Thoracic aorta (tissue), 2 donors: ENCODE measurements around the gene ATF7IP2. TPM values are rescaled to one million over a fixed set of nuclear protein-coding genes. Genes with fewer than 3 reads are reported as not detected.

Source experiments
- ATAC-seq: fragments of 150-250 bp; one replicate; pipeline ENCODE4 v1.8.0; 2017; ENCODE audit warnings: low read depth; ENCODE audit not compliant: insufficient number of reproducible peaks, low FRiP score
- DNase-seq: peaks from one replicate; pipeline ENCODE4 v3.0.0-alpha.2; 2020; ENCODE audit warnings: low spot score
- H3K27ac ChIP-seq, 2 donors: fragments of 200-600 bp; sonication (generic); 1 replicate in 1 of 2; 2 replicates in 1 of 2; pipeline ENCODE4 v1.5.1; 2016; ENCODE audit warnings: mild to moderate bottlenecking in 2 of 2, moderate library complexity in 2 of 2
- H3K27me3 ChIP-seq: fragments of 200-600 bp; sonication (generic); replicated peaks from 2 replicates; pipeline ENCODE4 v1.6.0; 2016; ENCODE audit warnings: mild to moderate bottlenecking; ENCODE audit not compliant: insufficient read depth
- H3K36me3 ChIP-seq: fragments of 200-600 bp; sonication (generic); one replicate; pipeline ENCODE4 v1.5.1; 2016
- H3K4me1 ChIP-seq, 2 donors: fragments of 200-600 bp; sonication (generic); 1 replicate in 1 of 2; 2 replicates in 1 of 2; pipeline versions ENCODE4 v1.5.1 to v1.6.0; 2016; ENCODE audit warnings: low read depth in 2 of 2, mild to moderate bottlenecking in 1 of 2; ENCODE audit not compliant: control insufficient read depth in 1 of 2
- H3K4me3 ChIP-seq: fragments of 200-600 bp; sonication (generic); 2 replicates; pipeline ENCODE4 v1.5.1; 2016; ENCODE audit warnings: mild to moderate bottlenecking
- H3K9me3 ChIP-seq: fragments of 200-600 bp; sonication (generic); 2 replicates; pipeline ENCODE4 v1.5.1; 2016
- CTCF ChIP-seq: fragments of 200-600 bp; sonication (generic); IDR thresholded peaks from one replicate; pipeline ENCODE4 v1.5.1; 2019; ENCODE audit warnings: antibody characterized with exemption
- total RNA-seq, 2 donors: library from RNA; depleted of rRNA; stranded (reverse); fragments of >200 nt; gene quantifications; one replicate each; pipeline versions ENCODE4 v1.1.0 to v1.2.3, GENCODE V29; 2016

The ATF7IP2 gene
- total RNA-seq, 2 donors from 2014 or later, result 7.2 to 15.8 TPM

- H3K36me3 ChIP-seq, result peaks cover 47% of the 10 kb centered on the region
- no peak for ATAC-seq
- TF ChIP-seq CTCF, result no peak
Observed at GRCh38 chr16:10531582-10531981, 145.7 kb downstream of the ATF7IP2 start.

More at GRCh38 chr16:10531582-10531981, 145.7 kb downstream of the ATF7IP2 start:
- no peaks in the 10 kb centered on the region for H3K4me1 ChIP-seq
- no peak for DNase-seq
- no peaks in the 10 kb centered on the region for H3K9me3 ChIP-seq
- no peaks in the 10 kb centered on the region for H3K27me3 ChIP-seq
- no peak overlapping the region for H3K27ac ChIP-seq
- H3K4me3 ChIP-seq, result no peak overlapping the region

Other genes starting within 250 kb of the ATF7IP2 start
- gene GRIN2A, start 203.6 kb upstream of the ATF7IP2 start, total RNA-seq, result 1 to 10 TPM in 1 of 2 donors, under 1 TPM in 1; 0.27 to 2.5 TPM
- gene EMP2, start 194.5 kb downstream of the ATF7IP2 start, total RNA-seq, result 100 to 1,000 TPM in 1 of 2 donors, 10 to 100 TPM in 1; 84.7 to 110 TPM